Neural progenitor cell (in vitro differentiated cells): ENCODE data around the gene TLR4.

Experiments used
- CTCF ChIP-seq: fragments of 200-600 bp; sonication (generic); IDR thresholded peaks from 2 replicates; pipeline ENCODE4 v1.5.1; 2017; ENCODE audit warnings: antibody characterized with exemption, mild to moderate bottlenecking
- EZH2phosphoT487 ChIP-seq: fragments of 200-600 bp; sonication (generic); IDR thresholded peaks from 2 replicates; pipeline ENCODE4 v1.6.1; 2017; ENCODE audit warnings: antibody characterized with exemption

- TF ChIP-seq CTCF (no peak), EZH2phosphoT487 (no peak)
Observed at GRCh38 chr9:117732494-117732893, 28.3 kb downstream of the TLR4 start.
